Measurements from ENCODE around the gene ADISSP. TPM values are rescaled to one million over a fixed set of nuclear protein-coding genes. Genes with fewer than 3 reads are reported as not detected.

ADISSP gene
- total and polyA plus RNA-seq, 2 donors (not counting 3 experiments of a cell fraction or from before 2014, with no cell fraction given), result 55.0 to 67.5 TPM

GRCh38 chr20:3808544-3808943 lies 41.0 kb upstream of the ADISSP start:
- Histone ChIP-seq H3K79me2 (ENCODE audit: control insufficient read depth, insufficient read depth, low read length) (no peaks in the 10 kb centered on the region), H3K27me3 (ENCODE audit: control insufficient read depth in 2 of 2, insufficient read depth in 2 of 2, low read length in 2 of 2) (no peaks in the 10 kb centered on the region), H3K9ac (replicated peaks; ENCODE audit: extremely low read depth, insufficient read depth, low read length) (peak overlapping the region; percentile 43), H3K27ac (ENCODE audit: insufficient read depth, low read depth, low read length) (peak overlapping the region; percentile 88), H3K4me2 (ENCODE audit: insufficient read depth, low read length) (no peak overlapping the region), H3K36me3 (ENCODE audit: control insufficient read depth in 2 of 2, extremely low read depth in 1 of 2, insufficient read depth in 2 of 2, low read length in 2 of 2) (peaks cover 0 to 5% of the 10 kb centered on the region in 2 experiments), H3K4me3 (replicated peaks in 1 of 3; ENCODE audit: insufficient read depth in 1 of 3, low read depth in 1 of 3, low read length in 3 of 3) (no peak overlapping the region), H2AFZ (ENCODE audit: low read depth, low read length) (no peak overlapping the region), H3K9me1 (replicated peaks; ENCODE audit: control insufficient read depth, extremely low read depth, insufficient read depth, low read length) (no peaks in the 10 kb centered on the region), H3K4me1 (ENCODE audit: control insufficient read depth, extremely low read depth, insufficient read depth, low read length) (peaks cover 35% of the 10 kb centered on the region), H3K9me3 (replicated peaks; ENCODE audit: control insufficient read depth, insufficient read depth, low read length) (no peaks in the 10 kb centered on the region), H4K20me1 (replicated peaks; ENCODE audit: control insufficient read depth, extremely low read depth, insufficient read depth, low read length) (no peaks in the 10 kb centered on the region)
- intact Hi-C loops (cut with micrococcal nuclease) (loop anchor here (1.0 kb wide), 1 partner anchor 12 kb away; the partner anchor contains the start of gene CDC25B), dilution Hi-C loops (cut with MboI; ENCODE audit: extremely low pct_ligation_motif_present, low sequenced_read_pairs) (no loop called here)
- TSS peak; percentile 30 for BruUV-seq (replicated peaks)
- ChIA-PET POLR2A (no interaction called here), CTCF (no interaction called here)
- TF ChIP-seq MYC (IDR thresholded peaks at IDR 0.05; ENCODE audit: low read depth, low read length) (no peak), POLR2A (IDR thresholded peaks at IDR 0.05; ENCODE audit: low read depth, low read length) (no peak), GATA2 (IDR thresholded peaks at IDR 0.05; ENCODE audit: insufficient read depth, insufficient read length, low read depth, low read length) (no peak), EZH2 (IDR thresholded peaks at IDR 0.05; ENCODE audit: borderline replicate concordance, low read depth, low read length, severe bottlenecking) (no peak), POLR2AphosphoS5 (IDR thresholded peaks at IDR 0.05; ENCODE audit: insufficient read depth, low read depth, low read length) (no peak), CTCF (IDR thresholded peaks at IDR 0.05; ENCODE audit: extremely low read depth in 1 of 2, insufficient read depth in 1 of 2, low read depth in 1 of 2, low read length in 2 of 2) (no peak), MAX (IDR thresholded peaks at IDR 0.05; ENCODE audit: insufficient read depth, insufficient read length) (no peak), FOS (IDR thresholded peaks at IDR 0.05; ENCODE audit: borderline replicate concordance, insufficient read depth, low read length) (no peak), JUN (IDR thresholded peaks at IDR 0.05; ENCODE audit: borderline replicate concordance, insufficient read depth, insufficient read length, low read depth) (no peak)
- DNase-seq (ENCODE audit: low read depth, low spot score) (no peak), FAIRE-seq (no peak)

Measured in endothelial cell of umbilical vein (primary cell).